GM10248 (cell line): Measurements from ENCODE around the gene SH3D19.
"Not testable (repeated sequence)": the region's sequence is repeated elsewhere in the genome, so short reads cannot be mapped to it uniquely, and the experiment has no call there.

Experiments
- CTCF ChIA-PET: fragments of 300-600 bp; sonication (Branson Sonifier 250); formaldehyde crosslinking; extraction: SDS; loops from one replicate; lab custom pipeline; 2021; ENCODE audit warnings: antibody characterized with exemption; lab: Yijun Ruan, JAX
- POLR2A ChIA-PET: fragments of 350-650 bp; sonication (Branson Sonifier 250); formaldehyde crosslinking; extraction: SDS; loops from one replicate; lab custom pipeline; 2020; ENCODE audit warnings: antibody characterized with exemption; lab: Yijun Ruan, JAX
- DNase-seq: peaks from one replicate; pipeline ENCODE4 v3.0.0; 2012; ENCODE audit errors: extremely low spot score
- CTCF ChIP-seq: IDR thresholded peaks from 2 replicates; pipeline ENCODE4 v1.5.1; 2012; ENCODE audit warnings: mild to moderate bottlenecking, low read depth; ENCODE audit errors: extremely low read depth, missing control alignments, control extremely low read depth

The SH3D19 gene

GRCh38 chr4:151092488-151092887, 232.9 kb downstream of the SH3D19 start:
- ChIA-PET CTCF (no interaction called here), POLR2A (no interaction called here)
- TF ChIP-seq CTCF = no peak
- no peak for DNase-seq

- DNase-seq = no peak
- no peak for TF ChIP-seq CTCF
- ChIA-PET POLR2A (no interaction called here), CTCF (interaction anchor here (2.6 kb wide), 1 partner anchor 7 kb away, joined by 9 read pairs; no protein-coding TSS in a partner anchor)
These were observed 234.4 kb downstream of the SH3D19 start for GRCh38 chr4:151091047-151091446.

GRCh38 chr4:151087467-151087866, 237.9 kb downstream of the SH3D19 start:
- no peak for TF ChIP-seq CTCF
- ChIA-PET CTCF (interaction anchor here (1.1 to 1.4 kb wide), 2 partner anchors 11 to 24 kb away, joined by 3 to 4 read pairs; no protein-coding TSS in a partner anchor), POLR2A (no interaction called here)
- DNase-seq = no peak

- POLR2A ChIA-PET = not testable (repeated sequence)
These were observed 247.4 kb downstream of the SH3D19 start for GRCh38 chr4:151077978-151078377.

GRCh38 chr4:151074416-151074916, 250.9 kb downstream of the SH3D19 start:
- no peak for DNase-seq
- ChIA-PET CTCF (interaction anchor here (0.9 to 3.5 kb wide), 4 partner anchors 11 to 52 kb away, joined by 3 to 16 read pairs (median 4); partner anchors contain the start of gene RPS3A), POLR2A (no interaction called here)
- TF ChIP-seq CTCF = no peak

More at GRCh38 chr4:151077978-151078377, 247.4 kb downstream of the SH3D19 start:
- CTCF ChIA-PET = interaction anchor here (1.4 kb wide), 1 partner anchor 17 kb away, joined by 3 read pairs; no protein-coding TSS in a partner anchor
- DNase-seq = not testable (repeated sequence)
